GM20431 (cell line): ENCODE measurements around the gene CNOT1.
"Not testable (repeated sequence)": the region's sequence is repeated elsewhere in the genome, so short reads cannot be mapped to it uniquely, and the experiment has no call there.

Source experiments
- in situ Hi-C: fragments of 300-500 bp; cut with MseI, MboI; formaldehyde crosslinking; loops from one replicate; pipeline ENCODE4 v1.15.0; 2020; ENCODE audit warnings: low sequenced_read_pairs; ENCODE audit not compliant: unreplicated experiment

CNOT1 gene

GRCh38 chr16:58493756-58494431 lies 135.7 kb downstream of the CNOT1 start:
- in situ Hi-C loops: no loop called here

- in situ Hi-C loops: no loop called here
Measured at GRCh38 chr16:58492735-58493134, 136.9 kb downstream of the CNOT1 start.

DNA sequence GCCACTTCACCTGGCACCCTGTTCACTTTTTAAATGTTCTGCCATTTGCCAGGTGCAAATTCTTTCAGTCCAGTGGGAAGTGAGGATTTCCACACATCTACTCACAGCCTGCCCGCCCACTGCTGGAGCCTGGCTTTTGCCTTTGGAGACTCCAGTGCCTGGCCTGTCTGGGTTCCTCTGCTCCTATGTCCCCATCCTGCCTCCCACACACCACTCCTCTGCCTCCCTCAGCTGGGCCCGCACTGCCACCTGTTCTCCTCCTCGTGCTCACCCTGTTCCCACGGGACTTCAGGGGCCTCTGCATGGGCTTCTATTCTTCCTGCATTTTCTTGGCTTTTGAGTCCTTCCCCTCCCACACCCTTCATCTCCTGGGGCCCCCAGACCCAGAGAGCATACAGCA lies 137.6 kb downstream of the CNOT1 start:
- in situ Hi-C loops: no loop called here

GRCh38 chr16:58490539-58490938 lies 139.1 kb downstream of the CNOT1 start:
- in situ Hi-C loops: not testable (repeated sequence)

- in situ Hi-C loops: no loop called here
Measured at GRCh38 chr16:58490065-58490464, 139.6 kb downstream of the CNOT1 start.

DNA sequence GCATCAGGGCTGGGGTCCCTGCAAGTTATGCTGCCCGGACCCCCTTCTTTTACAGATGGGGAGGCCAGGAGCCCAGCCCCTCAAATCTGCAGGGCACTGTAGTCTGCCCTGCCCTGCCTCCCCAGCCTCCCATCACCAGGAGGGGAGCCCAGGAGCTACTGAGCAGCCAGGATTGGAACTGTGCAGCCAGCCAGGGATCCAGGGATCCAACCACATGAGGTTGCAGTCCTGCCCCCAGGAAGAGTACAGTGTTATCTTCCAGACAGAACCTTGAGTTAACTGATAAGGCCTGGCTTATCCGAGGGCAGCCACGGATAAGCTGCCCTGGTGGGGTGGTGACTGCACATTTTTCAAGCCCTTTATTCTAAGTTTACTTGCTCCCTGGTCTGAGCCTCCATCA lies 141.1 kb downstream of the CNOT1 start:
- in situ Hi-C loops: loop anchor here (10.0 kb wide), 1 partner anchor 154 kb away; no protein-coding TSS in a partner anchor

- in situ Hi-C loops: loop anchor here (10.0 kb wide), 1 partner anchor 153 kb away; no protein-coding TSS in a partner anchor
Measured at GRCh38 chr16:58487566-58488351, 141.9 kb downstream of the CNOT1 start.

GRCh38 chr16:58485184-58485887 lies 144.3 kb downstream of the CNOT1 start:
- in situ Hi-C loops: loop anchor here (10.0 kb wide), 1 partner anchor 151 kb away; no protein-coding TSS in a partner anchor

- in situ Hi-C loops: loop anchor here (10.0 kb wide), 1 partner anchor 147 kb away; no protein-coding TSS in a partner anchor
Measured at GRCh38 chr16:58481931-58482330, 147.7 kb downstream of the CNOT1 start.

DNA sequence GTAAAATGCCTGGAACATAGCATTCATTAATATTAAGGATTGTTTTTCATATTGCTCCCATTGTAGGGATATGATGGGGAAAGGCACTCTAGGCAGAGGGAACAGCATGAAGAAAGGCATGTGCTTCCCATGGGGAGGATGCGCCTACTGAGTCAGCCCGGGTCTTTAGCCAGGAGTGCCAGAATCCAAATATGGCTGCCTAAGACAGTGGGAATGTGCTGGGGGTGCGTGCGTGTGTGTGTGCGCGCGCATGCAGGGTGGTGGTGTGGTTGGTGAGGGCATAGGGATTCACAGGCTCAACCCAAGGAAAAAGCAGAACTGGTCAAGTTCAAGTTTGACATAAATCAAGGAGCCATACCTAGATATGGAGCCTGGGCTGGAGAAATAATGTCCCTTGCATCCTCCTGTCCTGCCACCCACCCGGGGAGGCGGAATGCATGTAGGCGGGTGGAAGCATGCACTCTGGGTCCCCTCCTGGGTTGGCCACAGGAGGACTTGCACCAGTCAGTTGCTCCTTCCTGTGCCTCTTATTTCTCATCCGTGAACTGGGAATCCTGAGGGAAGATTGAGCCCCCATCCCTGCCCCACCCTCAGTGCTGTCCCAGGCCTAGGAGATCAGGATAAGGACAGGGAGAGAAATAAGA lies 148.3 kb downstream of the CNOT1 start:
- in situ Hi-C loops: loop anchor here (10.0 kb wide), 1 partner anchor 147 kb away; no protein-coding TSS in a partner anchor

DNA sequence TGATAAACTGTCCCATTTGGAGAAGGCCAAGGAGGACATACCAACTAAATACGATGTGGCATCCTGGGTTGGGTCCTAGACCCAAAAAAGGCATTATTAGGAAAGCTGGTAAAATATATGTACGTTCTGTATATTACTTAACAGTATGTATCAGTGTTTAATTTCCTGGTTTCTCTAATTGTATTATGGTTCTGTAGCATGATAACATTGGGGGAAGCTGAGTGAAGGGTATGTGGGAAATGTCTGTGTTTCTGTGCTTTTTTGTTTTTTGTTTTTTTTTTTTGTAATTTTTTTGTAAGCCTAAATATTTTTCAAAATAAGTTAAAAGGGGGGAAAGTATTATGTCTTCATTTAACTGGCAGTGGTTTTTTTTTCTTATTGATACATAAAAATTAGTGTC lies 151.2 kb downstream of the CNOT1 start:
- in situ Hi-C loops: no loop called here

- in situ Hi-C loops: no loop called here
Measured at GRCh38 chr16:58476791-58477190, 152.8 kb downstream of the CNOT1 start.

- in situ Hi-C loops: no loop called here
Measured at GRCh38 chr16:58475091-58475619, 154.5 kb downstream of the CNOT1 start.

DNA sequence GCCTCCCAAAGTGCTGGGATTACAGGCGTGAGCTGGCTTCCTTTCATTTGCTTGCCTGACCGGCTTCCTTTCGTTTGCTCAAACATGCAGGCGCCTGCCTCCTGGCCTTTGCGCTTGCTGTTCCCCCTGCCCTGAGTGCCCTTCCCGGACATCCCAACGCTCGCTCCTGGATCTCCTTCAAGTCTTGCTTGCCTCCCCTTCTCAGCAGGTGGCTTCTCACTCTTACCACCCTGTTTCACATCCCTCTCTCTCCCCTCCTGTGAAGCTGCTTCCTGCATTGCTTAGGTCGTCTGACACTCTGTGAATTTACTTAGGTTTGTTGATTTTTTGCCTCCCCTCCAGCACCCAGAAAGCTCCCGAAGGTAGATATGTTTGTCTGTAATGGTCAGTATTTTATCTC lies 155.3 kb downstream of the CNOT1 start:
- in situ Hi-C loops: no loop called here

DNA sequence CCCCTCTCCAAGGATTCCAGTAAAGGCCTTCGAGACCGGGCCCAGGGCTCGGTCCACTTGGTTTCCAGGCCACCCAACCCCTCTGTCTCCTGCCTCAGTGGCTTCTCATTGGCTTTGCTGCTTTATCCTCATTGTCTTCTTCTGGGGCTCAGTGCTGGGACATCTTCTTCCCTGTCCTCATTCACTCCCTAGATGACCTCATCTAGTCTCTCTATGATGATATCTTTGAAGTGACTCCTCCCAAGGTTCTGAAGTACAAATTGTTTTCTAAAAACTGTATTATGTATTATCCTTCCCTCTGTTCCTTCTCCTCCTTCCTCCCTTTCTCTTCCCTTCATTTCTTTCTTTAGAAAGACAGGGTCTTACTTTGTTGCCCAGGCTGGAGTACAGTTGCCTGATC lies 156.8 kb downstream of the CNOT1 start:
- in situ Hi-C loops: no loop called here

DNA sequence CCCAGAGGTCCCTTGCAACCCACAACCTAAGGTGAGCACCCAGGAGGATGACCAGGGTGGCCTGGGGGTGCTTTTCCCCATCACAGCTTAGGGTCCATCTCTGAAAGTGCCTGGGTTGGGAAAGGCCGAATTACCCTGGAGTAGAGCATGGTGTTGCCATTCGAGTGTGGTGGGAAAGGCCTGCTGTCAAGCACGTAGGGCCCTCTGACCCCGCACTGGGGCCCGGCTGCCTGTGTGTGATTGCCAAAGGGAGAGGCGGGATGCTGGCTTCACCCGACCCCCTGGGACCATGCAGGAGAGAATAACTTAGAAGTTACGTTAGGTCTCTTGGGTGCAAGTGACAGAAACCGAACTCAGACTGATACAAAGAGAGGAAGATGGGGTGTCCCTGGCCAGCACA lies 157.4 kb downstream of the CNOT1 start:
- in situ Hi-C loops: no loop called here

- in situ Hi-C loops: no loop called here
Measured at GRCh38 chr16:58471209-58471975, 158.2 kb downstream of the CNOT1 start.
